SK-N-SH (cell line): ENCODE data around the gene SMARCD3. TPM values are rescaled to one million over a fixed set of nuclear protein-coding genes. Genes with fewer than 3 reads are reported as not detected.

Experiments used
- CTCF ChIA-PET: fragments of 300-600, 350-600 bp; formaldehyde crosslinking; extraction: SDS; loops from one replicate; lab custom pipeline; 2021; lab: Yijun Ruan, JAX
- POLR2A ChIA-PET: fragments of 350-600 bp; sonication (Branson Sonifier 250); formaldehyde crosslinking; extraction: SDS; loops from one replicate; lab custom pipeline; 2020; ENCODE audit warnings: antibody characterized with exemption, inconsistent platforms; lab: Yijun Ruan, JAX
- DNase-seq: peaks from one replicate; pipeline ENCODE4 v3.0.0; 2012
- H2AFZ ChIP-seq: fragments of 200-600 bp; sonication (generic); 2 replicates; pipeline ENCODE4 v1.8.1; 2016; ENCODE audit warnings: antibody characterized with exemption, mild to moderate bottlenecking, low read depth
- H3F3A ChIP-seq: fragments of 200-600 bp; sonication (generic); replicated peaks from 2 replicates; pipeline ENCODE3; 2016; ENCODE audit warnings: antibody characterized with exemption, mild to moderate bottlenecking; ENCODE audit not compliant: insufficient read depth
- H3K27ac ChIP-seq, 2 experiments: fragments of 200-500 bp in 1 of 2; fragments of 200-600 bp in 1 of 2; sonication (Bioruptor generic) in 1 of 2; sonication (generic), shearing (Covaris generic) in 1 of 2; 2 replicates each; pipeline versions ENCODE4 v1.5.1 to v1.6.1; 2014 to 2016; ENCODE audit warnings: low read depth in 2 of 2, inconsistent platforms in 1 of 2, low read length in 1 of 2, mild to moderate bottlenecking in 1 of 2, mixed read lengths in 1 of 2
- H3K27me3 ChIP-seq: fragments of 200-600 bp; sonication (generic), shearing (Covaris generic); 2 replicates; pipeline ENCODE4 v1.6.1; 2016; ENCODE audit warnings: mixed run types; ENCODE audit not compliant: insufficient read depth
- H3K36me3 ChIP-seq, 2 experiments: fragments of 200-500 bp in 1 of 2; fragments of 200-600 bp in 1 of 2; sonication (Bioruptor generic) in 1 of 2; sonication (generic) in 1 of 2; replicated peaks in 1 of 2; 2 replicates each; pipeline versions ENCODE3 to v1.5.1; 2014 to 2016; ENCODE audit warnings: low read length in 1 of 2, mild to moderate bottlenecking in 1 of 2; ENCODE audit not compliant: insufficient read depth in 2 of 2, control insufficient read depth in 1 of 2
- H3K4me1 ChIP-seq, 2 experiments: fragments of 200-500 bp in 1 of 2; fragments of 200-600 bp in 1 of 2; sonication (Bioruptor generic) in 1 of 2; sonication (generic), shearing (Covaris generic) in 1 of 2; 2 replicates each; pipeline versions ENCODE4 v1.5.1 to v1.6.1; 2014 to 2016; ENCODE audit warnings: low read depth in 1 of 2, low read length in 1 of 2, mixed run types in 1 of 2; ENCODE audit not compliant: insufficient read depth in 2 of 2, control insufficient read depth in 1 of 2
- H3K4me2 ChIP-seq: fragments of 200-600 bp; sonication (generic), shearing (Covaris generic); 2 replicates; pipeline ENCODE4 v1.6.1; 2017; ENCODE audit warnings: mixed run types
- H3K4me3 ChIP-seq, 2 experiments: fragments of 200-500 bp in 1 of 2; fragments of 200-600 bp in 1 of 2; sonication (Bioruptor generic) in 1 of 2; sonication (generic), shearing (Covaris generic) in 1 of 2; 2 replicates each; pipeline versions ENCODE4 v1.5.1 to v1.8.1; 2014 to 2016; ENCODE audit warnings: low read depth in 2 of 2, inconsistent platforms in 1 of 2, low read length in 1 of 2, mild to moderate bottlenecking in 1 of 2, mixed read lengths in 1 of 2, moderate library complexity in 1 of 2
- H3K79me2 ChIP-seq: fragments of 200-600 bp; sonication (generic); 2 replicates; pipeline ENCODE4 v1.8.1; 2017; ENCODE audit warnings: mild to moderate bottlenecking; ENCODE audit not compliant: insufficient read depth
- H3K9ac ChIP-seq: fragments of 200-600 bp; sonication (generic); 2 replicates; pipeline ENCODE4 v1.6.1; 2017; ENCODE audit warnings: mixed run types
- H3K9me2 ChIP-seq: fragments of 200-600 bp; sonication (generic); 2 replicates; pipeline ENCODE4 v1.6.1; 2017; ENCODE audit warnings: mixed run types
- H3K9me3 ChIP-seq: fragments of 200-600 bp; sonication (generic); 2 replicates; pipeline ENCODE4 v1.6.1; 2017; ENCODE audit warnings: mixed run types, mild to moderate bottlenecking, moderate library complexity
- H4K20me1 ChIP-seq: fragments of 200-600 bp; sonication (generic); 2 replicates; pipeline ENCODE4 v1.6.1; 2017; ENCODE audit warnings: mild to moderate bottlenecking, mixed run types; ENCODE audit not compliant: insufficient read depth
- CHD2 ChIP-seq: fragments of 150-350 bp; IDR thresholded peaks from 2 replicates; pipeline ENCODE4 v1.6.1; 2018; ENCODE audit warnings: low read length; ENCODE audit not compliant: partially characterized antibody
- ELF1 ChIP-seq: IDR thresholded peaks from 2 replicates; pipeline ENCODE4 v1.4.0; 2012
- EZH2phosphoT487 ChIP-seq: fragments of 200-600 bp; sonication (generic); IDR thresholded peaks from 2 replicates; pipeline ENCODE4 v1.6.1; 2017; ENCODE audit warnings: low read depth, mixed run types, mild to moderate bottlenecking, antibody characterized with exemption, moderate library complexity, borderline replicate concordance
- FOSL2 ChIP-seq: IDR thresholded peaks from 2 replicates; pipeline ENCODE4 v1.4.0; 2012; ENCODE audit warnings: low read depth, mild to moderate bottlenecking, moderate library complexity, borderline replicate concordance
- FOXJ3 ChIP-seq: sonication (generic); formaldehyde crosslinking; IDR thresholded peaks from 2 replicates; pipeline ENCODE4 v1.5.1; 2020; ENCODE audit warnings: mild to moderate bottlenecking, missing genetic modification reagents
- FOXM1 ChIP-seq: IDR thresholded peaks from 2 replicates; pipeline ENCODE4 v1.4.0; 2012; ENCODE audit warnings: low read depth, mild to moderate bottlenecking
- IRF3 ChIP-seq: fragments of 150-350 bp; IDR thresholded peaks from 2 replicates; pipeline ENCODE4 v1.6.1; 2016; ENCODE audit warnings: mild to moderate bottlenecking, low read depth, low read length
- JUND ChIP-seq: IDR thresholded peaks from 2 replicates; pipeline ENCODE4 v1.4.0; 2012
- MEF2A ChIP-seq: IDR thresholded peaks from 2 replicates; pipeline ENCODE4 v1.4.0; 2012; ENCODE audit warnings: low read depth, borderline replicate concordance
- NFIC ChIP-seq: IDR thresholded peaks from 2 replicates; pipeline ENCODE4 v1.4.0; 2012; ENCODE audit warnings: borderline replicate concordance
- NRF1 ChIP-seq: IDR thresholded peaks from 2 replicates; pipeline ENCODE4 v1.6.1; 2012; ENCODE audit warnings: low read depth, mild to moderate bottlenecking, low read length
- RAD21 ChIP-seq: IDR thresholded peaks from 2 replicates; pipeline ENCODE4 v1.6.1; 2012; ENCODE audit warnings: mild to moderate bottlenecking, low read length
- RFX5 ChIP-seq: IDR thresholded peaks from 2 replicates; pipeline ENCODE4 v1.6.1; 2012; ENCODE audit warnings: mild to moderate bottlenecking, improper control_type of control experiment, low read length
- TAF1 ChIP-seq: IDR thresholded peaks from 2 replicates; pipeline ENCODE4 v1.6.1; 2012; ENCODE audit warnings: low read depth, mild to moderate bottlenecking, low read length, moderate library complexity, borderline replicate concordance
- USF2 ChIP-seq: fragments of 150-350 bp; IDR thresholded peaks from 2 replicates; pipeline ENCODE4 v1.6.1; 2017; ENCODE audit warnings: antibody characterized with exemption, low read length, low read depth, borderline replicate concordance
- WGBS: methylation state at CpG from one replicate; pipeline ENCODE4 v1.1.6; 2017; ENCODE audit warnings: low lambda C conversion rate; 5-methylcytosine and 5-hydroxymethylcytosine counted together
- polyA plus RNA-seq, 3 experiments: library from polyadenylated mRNA; depleted of rRNA; stranded (reverse); fragments of >200 nt; gene quantifications; 2 replicates each; pipeline ENCODE4 v1.2.3, GENCODE V29; 2012
- TF ChIP-seq, protein P1 (sequence below): IDR thresholded peaks from 2 replicates; pipeline ENCODE4 v1.4.0; 2012; ENCODE audit warnings: low read depth
- TF ChIP-seq, protein P2 (sequence below): IDR thresholded peaks from 2 replicates; pipeline ENCODE4 v1.6.1; 2012; ENCODE audit warnings: mild to moderate bottlenecking, low read depth, low read length, moderate library complexity
- TF ChIP-seq, protein P3 (sequence below): IDR thresholded peaks from 2 replicates; pipeline ENCODE4; 2012
- TF ChIP-seq, protein P4 (sequence below): IDR thresholded peaks from 2 replicates; pipeline ENCODE4 v1.4.0; 2012; ENCODE audit warnings: low read depth, borderline replicate concordance

The SMARCD3 gene
- polyA plus RNA-seq, 1 of the 3 experiments (the other 2 are of a cell fraction) = 62.8 TPM

GRCh38 chr7:151232917-151233701, 15.4 kb downstream of the SMARCD3 start (continued):
- TF ChIP-seq IRF3 (no peak), FOXM1 (no peak), NRF1 (no peak)
- TF ChIP-seq, all 33 proteins: peak for 9

- Histone ChIP-seq H3K4me2 (peak within 1 kb of the TSS; percentile 94), H3K36me3 (peaks cover 26 to 34% of the 10 kb centered on the region in 2 experiments), H3K4me3 (peak within 1 kb of the TSS; percentile 95 to 100), H3K9me2 (no peaks in the 10 kb centered on the region), H3K4me1 (peaks cover 9 to 26% of the 10 kb centered on the region in 2 experiments), H3F3A (peaks cover 14% of the 10 kb centered on the region), H3K27me3 (no peaks in the 10 kb centered on the region), H3K79me2 (peaks cover 55% of the 10 kb centered on the region), H3K27ac (peak within 1 kb of the TSS; percentile 84 to 91), H3K9me3 (no peaks in the 10 kb centered on the region), H3K9ac (peak within 1 kb of the TSS; percentile 97), H2AFZ (peak within 1 kb of the TSS; percentile 76), H4K20me1 (peaks cover 42% of the 10 kb centered on the region)
- ChIA-PET POLR2A (interaction anchor here (1.0 to 2.1 kb wide), 7 partner anchors 11 to 204 kb away, joined by 3 to 18 read pairs (median 5); partner anchors contain the start of genes ABCB8, FASTK and SMARCD3), CTCF (interaction anchor here (1.2 to 7.7 kb wide), 4 partner anchors 13 to 108 kb away, joined by 3 to 122 read pairs (median 4); partner anchors contain the start of gene GBX1)
- 2% methylated on average over 51 of the region's 79 CpGs for WGBS
- DNase-seq = peak; percentile 99
- TF ChIP-seq, protein P1, sequence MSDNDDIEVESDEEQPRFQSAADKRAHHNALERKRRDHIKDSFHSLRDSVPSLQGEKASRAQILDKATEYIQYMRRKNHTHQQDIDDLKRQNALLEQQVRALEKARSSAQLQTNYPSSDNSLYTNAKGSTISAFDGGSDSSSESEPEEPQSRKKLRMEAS = peak; percentile 62; the same call in 1 of the 2 replicates
- TF ChIP-seq RFX5 (no peak), CHD2 (peak; percentile 44), MEF2A (no peak), FOSL2 (no peak), TAF1 (peak; percentile 94), EZH2phosphoT487 (no peak), JUND (no peak), ELF1 (peak; percentile 93), NRF1 (no peak), USF2 (no peak), NFIC (no peak), FOXJ3 (CRISPR knock-in tag) (0 out of 2 replicates have a peak, but pooled peaks have one; percentile 53), RAD21 (no peak)
- TF ChIP-seq, protein P2, sequence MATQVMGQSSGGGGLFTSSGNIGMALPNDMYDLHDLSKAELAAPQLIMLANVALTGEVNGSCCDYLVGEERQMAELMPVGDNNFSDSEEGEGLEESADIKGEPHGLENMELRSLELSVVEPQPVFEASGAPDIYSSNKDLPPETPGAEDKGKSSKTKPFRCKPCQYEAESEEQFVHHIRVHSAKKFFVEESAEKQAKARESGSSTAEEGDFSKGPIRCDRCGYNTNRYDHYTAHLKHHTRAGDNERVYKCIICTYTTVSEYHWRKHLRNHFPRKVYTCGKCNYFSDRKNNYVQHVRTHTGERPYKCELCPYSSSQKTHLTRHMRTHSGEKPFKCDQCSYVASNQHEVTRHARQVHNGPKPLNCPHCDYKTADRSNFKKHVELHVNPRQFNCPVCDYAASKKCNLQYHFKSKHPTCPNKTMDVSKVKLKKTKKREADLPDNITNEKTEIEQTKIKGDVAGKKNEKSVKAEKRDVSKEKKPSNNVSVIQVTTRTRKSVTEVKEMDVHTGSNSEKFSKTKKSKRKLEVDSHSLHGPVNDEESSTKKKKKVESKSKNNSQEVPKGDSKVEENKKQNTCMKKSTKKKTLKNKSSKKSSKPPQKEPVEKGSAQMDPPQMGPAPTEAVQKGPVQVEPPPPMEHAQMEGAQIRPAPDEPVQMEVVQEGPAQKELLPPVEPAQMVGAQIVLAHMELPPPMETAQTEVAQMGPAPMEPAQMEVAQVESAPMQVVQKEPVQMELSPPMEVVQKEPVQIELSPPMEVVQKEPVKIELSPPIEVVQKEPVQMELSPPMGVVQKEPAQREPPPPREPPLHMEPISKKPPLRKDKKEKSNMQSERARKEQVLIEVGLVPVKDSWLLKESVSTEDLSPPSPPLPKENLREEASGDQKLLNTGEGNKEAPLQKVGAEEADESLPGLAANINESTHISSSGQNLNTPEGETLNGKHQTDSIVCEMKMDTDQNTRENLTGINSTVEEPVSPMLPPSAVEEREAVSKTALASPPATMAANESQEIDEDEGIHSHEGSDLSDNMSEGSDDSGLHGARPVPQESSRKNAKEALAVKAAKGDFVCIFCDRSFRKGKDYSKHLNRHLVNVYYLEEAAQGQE = peak; percentile 29; the same call in 1 of the 2 replicates
- TF ChIP-seq, protein P3, sequence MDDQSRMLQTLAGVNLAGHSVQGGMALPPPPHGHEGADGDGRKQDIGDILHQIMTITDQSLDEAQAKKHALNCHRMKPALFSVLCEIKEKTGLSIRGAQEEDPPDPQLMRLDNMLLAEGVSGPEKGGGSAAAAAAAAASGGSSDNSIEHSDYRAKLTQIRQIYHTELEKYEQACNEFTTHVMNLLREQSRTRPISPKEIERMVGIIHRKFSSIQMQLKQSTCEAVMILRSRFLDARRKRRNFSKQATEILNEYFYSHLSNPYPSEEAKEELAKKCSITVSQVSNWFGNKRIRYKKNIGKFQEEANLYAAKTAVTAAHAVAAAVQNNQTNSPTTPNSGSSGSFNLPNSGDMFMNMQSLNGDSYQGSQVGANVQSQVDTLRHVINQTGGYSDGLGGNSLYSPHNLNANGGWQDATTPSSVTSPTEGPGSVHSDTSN = peak; percentile 99
- TF ChIP-seq, protein P4, sequence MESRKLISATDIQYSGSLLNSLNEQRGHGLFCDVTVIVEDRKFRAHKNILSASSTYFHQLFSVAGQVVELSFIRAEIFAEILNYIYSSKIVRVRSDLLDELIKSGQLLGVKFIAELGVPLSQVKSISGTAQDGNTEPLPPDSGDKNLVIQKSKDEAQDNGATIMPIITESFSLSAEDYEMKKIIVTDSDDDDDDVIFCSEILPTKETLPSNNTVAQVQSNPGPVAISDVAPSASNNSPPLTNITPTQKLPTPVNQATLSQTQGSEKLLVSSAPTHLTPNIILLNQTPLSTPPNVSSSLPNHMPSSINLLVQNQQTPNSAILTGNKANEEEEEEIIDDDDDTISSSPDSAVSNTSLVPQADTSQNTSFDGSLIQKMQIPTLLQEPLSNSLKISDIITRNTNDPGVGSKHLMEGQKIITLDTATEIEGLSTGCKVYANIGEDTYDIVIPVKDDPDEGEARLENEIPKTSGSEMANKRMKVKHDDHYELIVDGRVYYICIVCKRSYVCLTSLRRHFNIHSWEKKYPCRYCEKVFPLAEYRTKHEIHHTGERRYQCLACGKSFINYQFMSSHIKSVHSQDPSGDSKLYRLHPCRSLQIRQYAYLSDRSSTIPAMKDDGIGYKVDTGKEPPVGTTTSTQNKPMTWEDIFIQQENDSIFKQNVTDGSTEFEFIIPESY = peak; percentile 55; the same call in 1 of the 2 replicates
Measured at GRCh38 chr7:151232091-151232916, 16.2 kb downstream of the SMARCD3 start, which contains the start of gene CHPF2. Gene CHPF2, plus strand, starts transcription at chr7:151232483. Its CDS starts 1,529 bp downstream, at chr7:151234012.
